Natural killer cell (primary cell): ENCODE measurements around the gene DLGAP3. TPM values are rescaled to one million over a fixed set of nuclear protein-coding genes. Genes with fewer than 3 reads are reported as not detected.
"Not testable (repeated sequence)": the region's sequence is repeated elsewhere in the genome, so short reads cannot be mapped to it uniquely, and the experiment has no call there.

ENCODE experiments used
- ATAC-seq, 3 donors: fragments of 150-1000 bp in 2 of 3; fragments of 200-7000 bp in 1 of 3; cut with Tn5 transposase; 1 replicate in 1 of 3; 2 replicates in 2 of 3; pipeline ENCODE4 v1.10.0; 2021; ENCODE audit warnings: mild to moderate bottlenecking in 2 of 3, moderate library complexity in 2 of 3
- DNase-seq, 2 donors: peaks; one replicate each; pipeline versions ENCODE4 v3.0.0 to v3.0.0-alpha.2; 2013 to 2021; ENCODE audit warnings: mixed read lengths in 1 of 2
- H3K27ac ChIP-seq: one replicate; pipeline ENCODE4 v1.5.1; 2013; ENCODE audit warnings: mild to moderate bottlenecking, low read length
- H3K27me3 ChIP-seq: one replicate; pipeline ENCODE4 v1.6.1; 2013; ENCODE audit warnings: low read length; ENCODE audit not compliant: control insufficient read depth, insufficient read depth
- H3K36me3 ChIP-seq: one replicate; pipeline ENCODE4 v1.6.1; 2013; ENCODE audit warnings: low read length; ENCODE audit not compliant: control insufficient read depth, insufficient read depth
- H3K4me1 ChIP-seq: one replicate; pipeline ENCODE4 v1.6.1; 2013; ENCODE audit warnings: low read length; ENCODE audit not compliant: control insufficient read depth, insufficient read depth
- H3K4me3 ChIP-seq: one replicate; pipeline ENCODE4 v1.5.1; 2013; ENCODE audit warnings: low read length
- H3K9me3 ChIP-seq: one replicate; pipeline ENCODE4 v1.6.1; 2013; ENCODE audit warnings: low read length; ENCODE audit not compliant: control insufficient read depth, insufficient read depth
- H3K27ac Mint-ChIP-seq, 2 donors: one replicate each; pipeline ENCODE4 v1.8.0; 2022; ENCODE audit warnings: mild to moderate bottlenecking in 2 of 2, mixed read lengths in 2 of 2, moderate library complexity in 1 of 2
- H3K27me3 Mint-ChIP-seq, 2 donors: one replicate each; pipeline ENCODE4 v1.8.0; 2022; ENCODE audit warnings: low read depth in 2 of 2, mixed read lengths in 2 of 2
- H3K36me3 Mint-ChIP-seq: one replicate; pipeline ENCODE4 v1.8.0; 2022; ENCODE audit warnings: mixed read lengths
- H3K4me1 Mint-ChIP-seq, 2 donors: one replicate each; pipeline ENCODE4 v1.8.0; 2022; ENCODE audit warnings: mixed read lengths in 2 of 2
- H3K4me3 Mint-ChIP-seq: one replicate; pipeline ENCODE4 v1.8.0; 2022; ENCODE audit warnings: mild to moderate bottlenecking, moderate library complexity, mixed read lengths
- H3K9me3 Mint-ChIP-seq, 2 donors: one replicate each; pipeline ENCODE4 v1.8.0; 2022; ENCODE audit warnings: mixed read lengths in 2 of 2
- WGBS: methylation state at CpG from one replicate; pipeline ENCODE4 v1.1.7; 2013; ENCODE audit warnings: missing lambda C conversion rate; ENCODE audit not compliant: insufficient coverage; 5-methylcytosine and 5-hydroxymethylcytosine counted together
- intact Hi-C: fragments of 100-400 bp; cut with micrococcal nuclease; formaldehyde crosslinking; loops from one replicate; pipeline ENCODE4 v1.14.2; 2022
- total RNA-seq, 4 donors: library from RNA; stranded (reverse); fragments of 120-200 nt in 1 of 4; gene quantifications; one replicate each; pipeline versions ENCODE4 v1.2.3 to v1.2.4, GENCODE V29; 2013 to 2022
- TF ChIP-seq, protein P1 (sequence below): fragments of 200-600 bp; IDR thresholded peaks from one replicate; pipeline ENCODE4 v1.8.0; 2022; ENCODE audit warnings: antibody characterized with exemption

DLGAP3 gene
- total RNA-seq, 3 donors from 2014 or later (not counting 1 experiment from before 2014, with no cell fraction given), result 0.33 to 0.38 (median 0.36) TPM

GRCh38 chr1:34946211-34946610 lies 16.8 kb upstream of the DLGAP3 start:
- no peaks in the 10 kb centered on the region for H3K36me3 Mint-ChIP-seq
- ATAC-seq (no peak), DNase-seq (no peak)
- H3K4me3 Mint-ChIP-seq, result no peak overlapping the region
- H3K4me1 Mint-ChIP-seq, result no peaks in the 10 kb centered on the region
- H3K36me3 ChIP-seq, result no peaks in the 10 kb centered on the region
- TF ChIP-seq, protein P1, sequence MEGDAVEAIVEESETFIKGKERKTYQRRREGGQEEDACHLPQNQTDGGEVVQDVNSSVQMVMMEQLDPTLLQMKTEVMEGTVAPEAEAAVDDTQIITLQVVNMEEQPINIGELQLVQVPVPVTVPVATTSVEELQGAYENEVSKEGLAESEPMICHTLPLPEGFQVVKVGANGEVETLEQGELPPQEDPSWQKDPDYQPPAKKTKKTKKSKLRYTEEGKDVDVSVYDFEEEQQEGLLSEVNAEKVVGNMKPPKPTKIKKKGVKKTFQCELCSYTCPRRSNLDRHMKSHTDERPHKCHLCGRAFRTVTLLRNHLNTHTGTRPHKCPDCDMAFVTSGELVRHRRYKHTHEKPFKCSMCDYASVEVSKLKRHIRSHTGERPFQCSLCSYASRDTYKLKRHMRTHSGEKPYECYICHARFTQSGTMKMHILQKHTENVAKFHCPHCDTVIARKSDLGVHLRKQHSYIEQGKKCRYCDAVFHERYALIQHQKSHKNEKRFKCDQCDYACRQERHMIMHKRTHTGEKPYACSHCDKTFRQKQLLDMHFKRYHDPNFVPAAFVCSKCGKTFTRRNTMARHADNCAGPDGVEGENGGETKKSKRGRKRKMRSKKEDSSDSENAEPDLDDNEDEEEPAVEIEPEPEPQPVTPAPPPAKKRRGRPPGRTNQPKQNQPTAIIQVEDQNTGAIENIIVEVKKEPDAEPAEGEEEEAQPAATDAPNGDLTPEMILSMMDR, result no peak
- 97% methylated on average over 6 of the region's 6 CpGs for WGBS
- intact Hi-C loops, result no loop called here
- peaks cover 15 to 27% of the 10 kb centered on the region in 2 donors for H3K27me3 Mint-ChIP-seq
- H3K4me3 ChIP-seq, result no peak overlapping the region
- H3K27me3 ChIP-seq, result peaks cover 4% of the 10 kb centered on the region
- no peaks in the 10 kb centered on the region for H3K4me1 ChIP-seq
- no peaks in the 10 kb centered on the region for H3K9me3 Mint-ChIP-seq
- no peak overlapping the region for H3K27ac ChIP-seq
- no peaks in the 10 kb centered on the region for H3K9me3 ChIP-seq
- no peak overlapping the region for H3K27ac Mint-ChIP-seq

DNA sequence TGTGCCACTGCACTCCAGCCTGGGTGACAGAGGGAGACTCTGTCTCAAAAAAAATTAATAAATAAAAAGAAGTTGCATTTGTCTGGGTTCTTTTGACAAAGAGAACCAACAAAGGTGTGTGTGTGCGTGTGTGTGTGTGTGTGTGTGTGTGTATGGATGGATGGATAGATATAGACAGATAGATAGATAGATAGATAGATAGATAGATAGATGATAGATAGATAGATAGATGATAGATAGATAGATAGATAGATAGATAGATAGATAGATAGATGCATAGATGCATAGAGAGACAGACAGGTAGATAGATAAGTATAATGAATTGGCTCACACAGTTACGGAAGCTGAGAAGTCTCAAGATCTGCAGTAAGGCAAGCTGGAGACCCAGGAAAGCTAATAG lies 12.3 kb upstream of the DLGAP3 start:
- intact Hi-C loops, H3K27me3 ChIP-seq, H3K9me3 Mint-ChIP-seq, H3K27ac ChIP-seq, H3K27ac Mint-ChIP-seq, H3K9me3 ChIP-seq, H3K4me1 Mint-ChIP-seq, ATAC-seq, H3K4me3 ChIP-seq, H3K4me3 Mint-ChIP-seq, DNase-seq, H3K36me3 Mint-ChIP-seq, H3K36me3 ChIP-seq, H3K4me1 ChIP-seq: not testable (repeated sequence)
- WGBS, result 93% methylated on average over 2 of the region's 2 CpGs
- peaks cover 17 to 46% of the 10 kb centered on the region in 2 donors for H3K27me3 Mint-ChIP-seq

DNA sequence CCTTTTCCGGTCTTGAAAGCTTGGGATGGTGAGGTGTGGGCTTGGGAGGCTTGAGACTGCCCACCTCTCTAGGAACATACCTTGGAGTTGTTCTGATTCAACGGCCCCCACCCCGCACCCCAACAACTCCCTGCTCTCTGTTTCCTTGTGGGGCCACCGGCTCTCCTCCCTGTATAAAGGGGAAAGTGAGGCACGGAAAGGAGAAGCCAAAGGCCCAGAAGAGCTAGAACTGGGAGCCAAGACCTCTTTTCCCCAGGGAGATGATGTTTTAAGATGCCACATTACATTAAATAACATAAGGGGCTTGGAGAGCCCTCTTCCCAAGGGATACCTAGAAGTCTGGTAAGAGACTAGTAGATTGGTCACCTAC lies 1.2 kb upstream of the DLGAP3 start:
- H3K27me3 ChIP-seq, result peaks cover 23% of the 10 kb centered on the region
- Mint-ChIP-seq H3K27ac (no peak overlapping the region), H3K27me3 (peaks cover 26 to 32% of the 10 kb centered on the region in 2 donors), H3K4me3 (peak overlapping the region; percentile 62), H3K36me3 (no peaks in the 10 kb centered on the region), H3K4me1 (peaks cover 6 to 11% of the 10 kb centered on the region in 2 donors), H3K9me3 (no peaks in the 10 kb centered on the region)
- no peak overlapping the region for H3K4me3 ChIP-seq
- intact Hi-C loops, result no loop called here
- H3K4me1 ChIP-seq, result peaks cover 16% of the 10 kb centered on the region
- WGBS, result 45% methylated on average over 3 of the region's 5 CpGs
- DNase-seq (no peak), ATAC-seq (no peak)
- no peak overlapping the region for H3K27ac ChIP-seq
- no peaks in the 10 kb centered on the region for H3K36me3 ChIP-seq
- TF ChIP-seq, protein P1, result no peak
- H3K9me3 ChIP-seq, result no peaks in the 10 kb centered on the region

- Mint-ChIP-seq H3K36me3 (no peaks in the 10 kb centered on the region), H3K27me3 (peaks cover 29 to 36% of the 10 kb centered on the region in 2 donors)
- DNase-seq, result no peak
These were observed 627 bp upstream of the DLGAP3 start for GRCh38 chr1:34929853-34930701.

More at GRCh38 chr1:34929853-34930701, 627 bp upstream of the DLGAP3 start:
- Histone ChIP-seq H3K4me3 (peak overlapping the region; percentile 24), H3K9me3 (no peaks in the 10 kb centered on the region), H3K4me1 (peaks cover 19% of the 10 kb centered on the region), H3K27me3 (peaks cover 23% of the 10 kb centered on the region), H3K27ac (no peak overlapping the region), H3K36me3 (no peaks in the 10 kb centered on the region)
- H3K4me1 Mint-ChIP-seq, result peaks cover 6 to 16% of the 10 kb centered on the region in 2 donors
- peak in 2 of 3 donors; percentile 15 to 36 for ATAC-seq
- H3K27ac Mint-ChIP-seq, result no peak overlapping the region
- peak overlapping the region; percentile 62 for H3K4me3 Mint-ChIP-seq
- intact Hi-C loops, result no loop called here
- H3K9me3 Mint-ChIP-seq, result no peaks in the 10 kb centered on the region
- TF ChIP-seq, protein P1, result no peak
- WGBS, result 3% methylated on average over 59 of the region's 61 CpGs
